Gastrocnemius medialis (tissue), 4 donors: Measurements from ENCODE around the gene FOXP4. TPM values are rescaled to one million over a fixed set of nuclear protein-coding genes. Genes with fewer than 3 reads are reported as not detected.

Experiments
- ATAC-seq, 2 donors: fragments of 150-250 bp; one replicate each; pipeline ENCODE4 v1.9.1; 2016
- DNase-seq, 2 donors: peaks; one replicate each; pipeline ENCODE4 v3.0.0-alpha.2; 2019
- H3K27ac ChIP-seq, 4 donors: fragments of 200-600 bp; sonication (generic); 1 replicate in 1 of 4; 2 replicates in 3 of 4; pipeline ENCODE4 v1.5.1; 2016 to 2018; ENCODE audit warnings: mild to moderate bottlenecking in 2 of 4, moderate library complexity in 1 of 4
- H3K27me3 ChIP-seq, 3 donors: fragments of 200-600 bp; sonication (generic) in 2 of 3; 1 replicate in 1 of 3; 2 replicates in 2 of 3; pipeline versions ENCODE4 v1.5.1 to v1.6.0; 2016 to 2019; ENCODE audit warnings: mild to moderate bottlenecking in 1 of 3, moderate library complexity in 1 of 3
- H3K36me3 ChIP-seq, 2 donors: fragments of 200-600 bp; sonication (generic) in 1 of 2; one replicate each; pipeline ENCODE4 v1.5.1; 2017 to 2018
- H3K4me1 ChIP-seq, 2 donors: fragments of 200-600 bp; sonication (generic) in 1 of 2; one replicate each; pipeline ENCODE4 v1.5.1; 2016 to 2017; ENCODE audit warnings: mild to moderate bottlenecking in 2 of 2
- H3K4me3 ChIP-seq, 4 donors: fragments of 200-600 bp; sonication (generic) in 3 of 4; 1 replicate in 1 of 4; 2 replicates in 3 of 4; pipeline ENCODE4 v1.5.1; 2016 to 2019; ENCODE audit warnings: mild to moderate bottlenecking in 2 of 4
- H3K9me3 ChIP-seq, 3 donors: fragments of 200-600 bp; sonication (generic) in 2 of 3; 1 replicate in 1 of 3; 2 replicates in 2 of 3; pipeline ENCODE4 v1.5.1; 2016 to 2019
- POLR2A ChIP-seq, 2 donors: fragments of 450-650 bp; IDR thresholded peaks; one replicate each; pipeline ENCODE4 v1.6.1; 2017; ENCODE audit warnings: antibody characterized with exemption in 2 of 2, mild to moderate bottlenecking in 2 of 2, moderate library complexity in 2 of 2
- in situ Hi-C, 4 donors: fragments of 200-750 bp; cut with MboI; loops; one replicate each; pipeline versions ENCODE4 v1.15.0 to v1.8.0; 2017; ENCODE audit warnings: low sequenced_read_pairs in 4 of 4
- intact Hi-C: fragments of 100-400 bp; cut with DNase I; formaldehyde crosslinking; loops from one replicate; pipeline ENCODE4 v1.15.1; 2023; ENCODE audit warnings: low total_unique reads
- total RNA-seq, 4 donors: library from RNA; depleted of rRNA; stranded (reverse); fragments of >200 nt; gene quantifications; one replicate each; pipeline versions ENCODE4 v1.1.0 to v1.2.3, GENCODE V29; 2016
- TF ChIP-seq, protein P1 (sequence below), 5 experiments: fragments of 450-650 bp in 3 of 5; fragments of 200-600 bp in 2 of 5; sonication (generic) in 2 of 5; IDR thresholded peaks in 4 of 5; conservative IDR thresholded peaks in 1 of 5; 1 replicate in 4 of 5; 2 replicates in 1 of 5; pipeline ENCODE4 v1.5.1; 2016 to 2019; ENCODE audit warnings: antibody characterized with exemption in 5 of 5, mild to moderate bottlenecking in 3 of 5, moderate library complexity in 3 of 5

FOXP4 gene
- total RNA-seq, 4 donors from 2014 or later = 3.4 to 11.4 (median 6.5) TPM

DNA sequence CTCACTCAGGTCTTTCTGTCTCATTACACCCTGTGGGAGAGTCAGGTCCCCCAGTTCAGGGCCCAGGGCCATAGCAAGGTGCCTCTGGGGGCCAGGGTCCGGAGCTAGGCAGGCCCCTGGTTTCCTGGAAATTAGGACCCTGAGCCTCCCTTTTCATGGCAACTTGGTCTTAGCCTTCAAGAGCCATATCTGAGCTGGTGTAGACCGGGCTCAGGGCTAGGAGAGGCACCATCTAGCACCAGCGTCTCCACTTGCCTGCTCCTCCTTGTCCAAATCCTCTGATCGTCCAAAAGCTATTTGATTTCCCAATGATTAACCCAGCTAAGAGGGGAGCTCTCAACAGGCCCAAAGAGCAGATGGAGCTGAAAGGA is 97.7 kb downstream of the FOXP4 start:
- no peak overlapping the region for H3K4me3 ChIP-seq
- ATAC-seq (no peak), DNase-seq (peak in 1 of 2 donors; percentile 1)
- no peaks in the 10 kb centered on the region for H3K9me3 ChIP-seq
- TF ChIP-seq, protein P1, sequence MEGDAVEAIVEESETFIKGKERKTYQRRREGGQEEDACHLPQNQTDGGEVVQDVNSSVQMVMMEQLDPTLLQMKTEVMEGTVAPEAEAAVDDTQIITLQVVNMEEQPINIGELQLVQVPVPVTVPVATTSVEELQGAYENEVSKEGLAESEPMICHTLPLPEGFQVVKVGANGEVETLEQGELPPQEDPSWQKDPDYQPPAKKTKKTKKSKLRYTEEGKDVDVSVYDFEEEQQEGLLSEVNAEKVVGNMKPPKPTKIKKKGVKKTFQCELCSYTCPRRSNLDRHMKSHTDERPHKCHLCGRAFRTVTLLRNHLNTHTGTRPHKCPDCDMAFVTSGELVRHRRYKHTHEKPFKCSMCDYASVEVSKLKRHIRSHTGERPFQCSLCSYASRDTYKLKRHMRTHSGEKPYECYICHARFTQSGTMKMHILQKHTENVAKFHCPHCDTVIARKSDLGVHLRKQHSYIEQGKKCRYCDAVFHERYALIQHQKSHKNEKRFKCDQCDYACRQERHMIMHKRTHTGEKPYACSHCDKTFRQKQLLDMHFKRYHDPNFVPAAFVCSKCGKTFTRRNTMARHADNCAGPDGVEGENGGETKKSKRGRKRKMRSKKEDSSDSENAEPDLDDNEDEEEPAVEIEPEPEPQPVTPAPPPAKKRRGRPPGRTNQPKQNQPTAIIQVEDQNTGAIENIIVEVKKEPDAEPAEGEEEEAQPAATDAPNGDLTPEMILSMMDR (IDR thresholded peaks at IDR 0.05 in 4 of 5, conservative IDR thresholded peaks at IDR 0.05 in 1 of 5) = no peak
- TF ChIP-seq POLR2A (IDR thresholded peaks at IDR 0.05) = no peak
- H3K27ac ChIP-seq = no peak overlapping the region
- in situ Hi-C loops (no loop called here), intact Hi-C loops (no loop called here)
- peaks cover 6 to 18% (median 18%) of the 10 kb centered on the region in 3 donors for H3K27me3 ChIP-seq
- no peaks in the 10 kb centered on the region for H3K36me3 ChIP-seq
- peaks cover 4 to 5% of the 10 kb centered on the region in 2 donors for H3K4me1 ChIP-seq

DNA sequence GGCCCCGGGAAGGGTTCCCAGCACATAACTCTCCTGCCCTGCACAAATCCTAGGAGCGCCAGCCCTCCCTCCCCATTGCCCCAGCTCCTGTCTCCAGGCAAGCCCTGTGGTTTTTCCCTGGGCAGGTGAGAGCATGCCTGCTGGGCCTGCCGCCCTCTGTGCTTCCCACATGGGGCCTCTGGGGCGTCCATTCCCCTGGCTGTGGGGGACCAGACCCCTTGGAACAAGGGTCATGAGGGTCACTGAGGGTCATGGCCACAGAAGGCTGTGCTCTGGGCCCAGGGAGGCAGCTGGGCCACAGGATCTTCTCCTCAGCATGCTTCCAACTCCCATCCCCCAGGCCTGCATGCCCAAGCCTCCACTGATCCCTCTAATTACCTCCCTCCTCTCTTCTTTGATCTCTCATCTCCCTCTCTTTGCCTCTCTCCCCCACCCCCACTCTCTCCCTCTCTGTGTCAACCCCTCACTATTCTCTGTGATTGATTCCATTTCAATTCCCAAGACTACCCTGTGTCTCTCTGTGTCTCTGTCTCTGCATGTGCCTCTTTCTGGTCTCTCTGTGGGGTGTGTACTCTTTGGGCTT is 98.2 kb downstream of the FOXP4 start:
- in situ Hi-C loops (no loop called here), intact Hi-C loops (no loop called here)
- no peak overlapping the region for H3K27ac ChIP-seq
- no peaks in the 10 kb centered on the region for H3K9me3 ChIP-seq
- DNase-seq (peak in 1 of 2 donors; percentile 2), ATAC-seq (no peak)
- TF ChIP-seq, protein P1 (IDR thresholded peaks at IDR 0.05 in 4 of 5, conservative IDR thresholded peaks at IDR 0.05 in 1 of 5) = no peak
- no peak for TF ChIP-seq POLR2A (IDR thresholded peaks at IDR 0.05)
- H3K27me3 ChIP-seq = peaks cover 1 to 18% (median 13%) of the 10 kb centered on the region in 3 donors
- no peak overlapping the region for H3K4me3 ChIP-seq
- H3K4me1 ChIP-seq = peaks cover 0 to under 1% of the 10 kb centered on the region in 2 donors
- H3K36me3 ChIP-seq = no peaks in the 10 kb centered on the region

DNA sequence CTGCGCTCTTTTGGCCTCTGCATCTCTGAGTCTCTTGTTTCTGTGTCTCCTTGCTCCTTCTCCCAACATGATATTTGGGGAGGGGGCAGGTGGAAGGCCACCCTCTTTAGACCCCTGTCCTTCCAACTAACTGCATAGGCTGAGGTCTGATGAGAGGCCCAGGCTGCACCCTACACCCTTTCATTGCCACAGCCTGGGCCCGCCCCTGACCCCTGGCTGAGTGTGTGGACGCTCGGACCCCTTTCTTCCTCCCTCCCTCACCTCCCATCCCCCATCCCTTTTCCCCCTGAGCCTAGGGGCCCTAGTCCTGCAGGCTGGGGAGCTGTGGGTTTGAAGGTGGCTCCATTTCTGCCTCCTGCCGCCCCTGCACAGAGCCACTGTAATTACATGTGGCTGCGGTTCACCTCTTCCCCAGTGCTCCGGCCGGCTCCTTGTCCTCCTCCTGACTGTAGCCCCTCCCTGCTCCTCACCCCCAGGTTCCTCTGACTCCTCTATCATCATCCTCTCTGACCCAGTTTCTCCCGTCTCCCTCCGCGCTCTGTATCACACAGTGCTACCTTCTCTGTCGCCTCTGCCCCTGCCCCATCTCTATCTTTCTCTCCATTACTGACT is 98.9 kb downstream of the FOXP4 start:
- Histone ChIP-seq H3K36me3 (no peaks in the 10 kb centered on the region), H3K4me1 (no peaks in the 10 kb centered on the region), H3K27me3 (peaks cover 0 to 11% (median 6%) of the 10 kb centered on the region in 3 donors), H3K9me3 (no peaks in the 10 kb centered on the region), H3K27ac (no peak overlapping the region), H3K4me3 (no peak overlapping the region)
- in situ Hi-C loops (no loop called here), intact Hi-C loops (no loop called here)
- DNase-seq = no peak
- no peak for ATAC-seq
- no peak for TF ChIP-seq POLR2A (IDR thresholded peaks at IDR 0.05)
- TF ChIP-seq, protein P1 (IDR thresholded peaks at IDR 0.05 in 4 of 5, conservative IDR thresholded peaks at IDR 0.05 in 1 of 5) = no peak

DNA sequence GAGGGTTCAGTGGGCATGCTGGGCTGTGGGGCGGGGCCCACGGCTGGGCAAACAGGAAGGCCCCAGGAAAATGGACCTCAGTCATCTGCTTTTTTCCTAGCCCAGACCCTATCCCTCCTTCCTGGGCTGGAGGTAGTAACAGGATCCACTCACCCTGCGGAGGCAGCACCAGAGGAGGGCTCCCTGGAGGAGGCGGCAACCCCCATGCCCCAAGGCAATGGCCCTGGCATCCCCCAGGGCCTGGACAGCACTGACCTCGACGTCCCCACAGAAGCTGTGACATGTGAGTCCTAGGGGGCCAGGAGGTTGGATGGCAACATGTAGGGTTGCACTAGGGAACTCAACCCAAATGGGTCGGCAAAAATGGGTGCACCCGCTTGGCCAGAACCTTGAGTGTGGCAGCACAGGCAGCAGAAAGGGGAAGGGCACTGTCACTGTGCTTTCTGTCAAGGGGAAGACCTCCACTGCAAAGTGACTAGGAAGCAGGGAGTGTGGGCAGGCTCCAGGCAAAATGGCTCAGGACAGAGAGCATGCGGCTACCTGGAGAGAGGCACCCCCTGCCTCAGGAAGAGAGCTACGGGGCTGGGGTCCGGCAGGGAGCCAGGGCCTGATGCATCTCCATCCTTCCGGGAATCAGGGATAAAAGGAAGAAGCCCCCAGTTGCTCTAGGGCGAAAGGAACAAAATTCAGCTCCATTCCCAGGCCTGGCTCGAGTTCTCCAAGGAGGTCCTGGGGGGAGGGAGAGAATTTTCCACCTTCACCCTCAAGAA is 100.0 kb downstream of the FOXP4 start:
- ATAC-seq = no peak
- no peaks in the 10 kb centered on the region for H3K9me3 ChIP-seq
- peaks cover 0 to 11% (median 0%) of the 10 kb centered on the region in 3 donors for H3K27me3 ChIP-seq
- H3K4me1 ChIP-seq = no peaks in the 10 kb centered on the region
- H3K4me3 ChIP-seq = no peak overlapping the region
- H3K36me3 ChIP-seq = no peaks in the 10 kb centered on the region
- no peak for DNase-seq
- intact Hi-C loops (no loop called here), in situ Hi-C loops (no loop called here)
- no peak for TF ChIP-seq POLR2A (IDR thresholded peaks at IDR 0.05)
- TF ChIP-seq, protein P1 (IDR thresholded peaks at IDR 0.05 in 4 of 5, conservative IDR thresholded peaks at IDR 0.05 in 1 of 5) = no peak
- H3K27ac ChIP-seq = no peak overlapping the region
